GM23338 (cell line): Measurements from ENCODE around the gene CSF1R. TPM values are rescaled to one million over a fixed set of nuclear protein-coding genes. Genes with fewer than 3 reads are reported as not detected.

ENCODE experiments used
- ATAC-seq: fragments of 200-7000 bp; cut with Tn5 transposase; 3 replicates; pipeline ENCODE4 v1.9.1; 2020
- DNase-seq: peaks from one replicate; pipeline ENCODE4 v3.0.0-alpha.2; 2015; ENCODE audit warnings: low spot score
- H2AFZ ChIP-seq: fragments of 200-600 bp; sonication (generic); 2 replicates; pipeline ENCODE4 v1.8.0; 2016; ENCODE audit warnings: antibody characterized with exemption, mild to moderate bottlenecking, moderate library complexity
- H3F3A ChIP-seq: fragments of 200-600 bp; sonication (generic); replicated peaks from 2 replicates; pipeline ENCODE4 v1.8.0; 2017; ENCODE audit warnings: antibody characterized with exemption, mixed run types, low read depth
- H3K27ac ChIP-seq: fragments of 200-600 bp; sonication (generic); 2 replicates; pipeline ENCODE4 v1.6.1; 2016; ENCODE audit warnings: low read depth
- H3K27me3 ChIP-seq: fragments of 200-600 bp; sonication (generic); 2 replicates; pipeline ENCODE4 v1.8.0; 2016; ENCODE audit warnings: mild to moderate bottlenecking, mixed run types, moderate library complexity; ENCODE audit not compliant: insufficient read depth
- H3K36me3 ChIP-seq: fragments of 200-600 bp; sonication (generic); 2 replicates; pipeline ENCODE4 v1.8.0; 2016; ENCODE audit warnings: mild to moderate bottlenecking; ENCODE audit not compliant: insufficient read depth
- H3K4me1 ChIP-seq: fragments of 200-600 bp; sonication (generic); 2 replicates; pipeline ENCODE4 v1.8.0; 2016; ENCODE audit warnings: mild to moderate bottlenecking, moderate library complexity; ENCODE audit not compliant: insufficient read depth
- H3K4me2 ChIP-seq: fragments of 200-600 bp; sonication (generic); 2 replicates; pipeline ENCODE4 v1.7.1; 2017; ENCODE audit warnings: mixed run types
- H3K4me3 ChIP-seq: fragments of 200-600 bp; sonication (generic); 2 replicates; pipeline ENCODE4 v1.6.1; 2016; ENCODE audit warnings: mixed run types
- H3K79me2 ChIP-seq: fragments of 200-600 bp; sonication (generic); replicated peaks from 2 replicates; pipeline ENCODE4 v1.8.0; 2017; ENCODE audit warnings: mild to moderate bottlenecking; ENCODE audit not compliant: insufficient read depth
- H3K9me2 ChIP-seq: fragments of 200-600 bp; sonication (generic); 2 replicates; pipeline ENCODE4 v1.8.0; 2017; ENCODE audit not compliant: insufficient read depth
- H4K20me1 ChIP-seq: fragments of 200-600 bp; sonication (generic); replicated peaks from 2 replicates; pipeline ENCODE4 v1.8.0; 2017; ENCODE audit warnings: mild to moderate bottlenecking; ENCODE audit not compliant: insufficient read depth
- H3K27ac Mint-ChIP-seq: 2 replicates; pipeline ENCODE4 v1.8.0; 2020; ENCODE audit warnings: inconsistent platforms, mild to moderate bottlenecking, moderate library complexity, mixed read lengths
- H3K27me3 Mint-ChIP-seq: 3 replicates; pipeline ENCODE4 v1.8.0; 2022; ENCODE audit warnings: low read depth, mild to moderate bottlenecking, moderate library complexity, mixed read lengths, inconsistent platforms; ENCODE audit not compliant: insufficient read depth, poor library complexity
- H3K36me3 Mint-ChIP-seq: 3 replicates; pipeline ENCODE4 v1.8.0; 2021; ENCODE audit warnings: low read depth, mild to moderate bottlenecking, inconsistent platforms, moderate library complexity, mixed read lengths
- H3K4me1 Mint-ChIP-seq: 3 replicates; pipeline ENCODE4 v1.8.0; 2020; ENCODE audit warnings: mild to moderate bottlenecking, inconsistent platforms, mixed read lengths
- H3K4me3 Mint-ChIP-seq: 3 replicates; pipeline ENCODE4 v1.8.0; 2021; ENCODE audit warnings: moderate library complexity, mild to moderate bottlenecking, inconsistent platforms, mixed read lengths
- H3K9me3 Mint-ChIP-seq: 3 replicates; pipeline ENCODE4 v1.8.0; 2020; ENCODE audit warnings: moderate library complexity, mild to moderate bottlenecking, inconsistent platforms, mixed read lengths
- EZH2phosphoT487 ChIP-seq: fragments of 200-600 bp; sonication (generic); IDR thresholded peaks from one replicate; pipeline ENCODE4 v1.8.1; 2018; ENCODE audit warnings: antibody characterized with exemption; ENCODE audit not compliant: unreplicated experiment
- POLR2AphosphoS5 ChIP-seq: IDR thresholded peaks from 2 replicates; pipeline ENCODE4 v1.6.1; 2016; ENCODE audit warnings: antibody characterized with exemption, low read depth
- REST ChIP-seq: IDR thresholded peaks from one replicate; pipeline ENCODE4 v1.6.1; 2018; ENCODE audit warnings: antibody characterized with exemption; ENCODE audit not compliant: unreplicated experiment
- STAT1 ChIP-seq: IDR thresholded peaks from one replicate; pipeline ENCODE4 v1.6.1; 2016; ENCODE audit warnings: antibody characterized with exemption; ENCODE audit not compliant: unreplicated experiment
- polyA plus RNA-seq: library from polyadenylated mRNA; unstranded; fragments of >200 nt; fragmentation: Nextera tagmentation; extraction: Ambion mirVana; gene quantifications from 2 replicates; pipeline ENCODE4 v1.2.1, GENCODE V29; 2016
- total RNA-seq: library from RNA; depleted of rRNA; stranded (reverse); fragments of >200 nt; shearing (Covaris generic); gene quantifications from 2 replicates; pipeline ENCODE4 v1.2.3, GENCODE V29; 2014

The CSF1R gene
- total and polyA plus RNA-seq, 2 experiments from 2014 or later, result 0.21 TPM; not detected in 1

DNA sequence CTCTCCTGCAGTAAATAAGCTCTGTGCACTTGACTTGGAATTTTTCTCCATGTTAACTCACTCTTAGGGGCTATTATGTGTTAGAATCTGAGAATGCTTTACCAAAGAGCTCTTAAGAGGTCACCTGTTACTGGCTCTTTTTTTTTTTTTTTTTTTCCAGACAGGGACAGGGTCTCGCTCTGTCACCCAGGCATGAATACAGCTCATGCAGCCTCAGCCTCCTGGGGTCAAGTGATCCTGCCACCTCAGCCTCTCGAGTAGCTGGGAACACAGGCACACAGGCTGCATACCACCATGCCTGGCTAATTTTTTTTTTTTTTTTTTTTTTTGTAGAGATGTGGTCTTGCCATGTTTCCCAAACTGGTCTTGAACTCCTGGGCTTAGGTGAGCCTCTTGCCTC, 63.7 kb downstream of the CSF1R start:
- no peaks in the 10 kb centered on the region; the same call in 1 of the 2 replicates for H3K79me2 ChIP-seq
- no peak overlapping the region for H3K4me3 ChIP-seq
- 0 out of 2 replicates have a peak overlapping the region, but pooled peaks have one; percentile 57 for H3K27ac ChIP-seq
- no peak overlapping the region for H3K4me2 ChIP-seq
- H3K4me3 Mint-ChIP-seq, result no peak overlapping the region
- DNase-seq (no peak), ATAC-seq (no peak)
- no peak for TF ChIP-seq REST
- no peaks in the 10 kb centered on the region for H3K9me2 ChIP-seq
- no peak overlapping the region for H2AFZ ChIP-seq
- no peaks in the 10 kb centered on the region; the same call in 1 of the 2 replicates for H4K20me1 ChIP-seq
- H3K9me3 Mint-ChIP-seq, result no peaks in the 10 kb centered on the region
- H3K27ac Mint-ChIP-seq, result peak overlapping the region; percentile 91
- peaks cover 46% of the 10 kb centered on the region for H3K36me3 ChIP-seq
- no peaks in the 10 kb centered on the region for H3K27me3 ChIP-seq
- H3F3A ChIP-seq, result 0 out of 2 replicates have a peak, but pooled peaks cover 2% of the 10 kb centered on the region
- peaks cover 20% of the 10 kb centered on the region for H3K4me1 Mint-ChIP-seq
- H3K4me1 ChIP-seq, result no peaks in the 10 kb centered on the region; the same call in 1 of the 2 replicates
- peaks cover 69% of the 10 kb centered on the region for H3K36me3 Mint-ChIP-seq
- peaks cover 4% of the 10 kb centered on the region for H3K27me3 Mint-ChIP-seq

DNA sequence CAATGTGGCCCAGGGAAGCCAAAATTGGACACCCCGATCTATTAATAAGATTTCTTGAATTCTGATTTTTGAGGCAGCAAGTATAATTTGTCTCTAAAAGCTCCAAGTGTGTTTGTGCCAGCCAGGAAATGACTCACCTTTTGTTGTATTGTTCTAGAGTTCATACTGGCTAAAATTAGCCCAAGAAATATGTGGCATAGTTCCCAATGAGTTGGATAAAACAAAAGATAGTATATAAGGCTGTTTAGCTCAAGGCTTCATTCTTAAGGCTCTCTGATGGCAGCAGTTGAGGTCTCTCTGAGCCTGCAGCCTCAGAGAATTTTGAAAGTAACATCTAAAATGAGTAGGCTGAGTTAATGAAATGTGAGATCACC, 64.2 kb downstream of the CSF1R start:
- no peaks in the 10 kb centered on the region for H3K27me3 ChIP-seq
- no peaks in the 10 kb centered on the region; the same call in 1 of the 2 replicates for H3K4me1 ChIP-seq
- H3F3A ChIP-seq, result 0 out of 2 replicates have a peak, but pooled peaks cover 2% of the 10 kb centered on the region
- H3K79me2 ChIP-seq, result peaks cover 3% of the 10 kb centered on the region; the same call in 1 of the 2 replicates
- Mint-ChIP-seq H3K27ac (peak overlapping the region; percentile 91), H3K36me3 (peaks cover 67% of the 10 kb centered on the region), H3K27me3 (peaks cover 4% of the 10 kb centered on the region), H3K4me3 (peak overlapping the region; percentile 30; the same call in 2 of the 3 replicates), H3K9me3 (no peaks in the 10 kb centered on the region), H3K4me1 (peaks cover 20% of the 10 kb centered on the region)
- H3K36me3 ChIP-seq, result peaks cover 44% of the 10 kb centered on the region
- TF ChIP-seq EZH2phosphoT487 (no peak), REST (no peak), POLR2AphosphoS5 (no peak), STAT1 (no peak)
- DNase-seq (no peak), ATAC-seq (no peak)
- no peak overlapping the region for H2AFZ ChIP-seq
- peak overlapping the region; percentile 57; the same call in 1 of the 2 replicates for H3K27ac ChIP-seq
- no peaks in the 10 kb centered on the region for H3K9me2 ChIP-seq
- H4K20me1 ChIP-seq, result no peaks in the 10 kb centered on the region; the same call in 1 of the 2 replicates
- no peak overlapping the region for H3K4me2 ChIP-seq
- H3K4me3 ChIP-seq, result no peak overlapping the region
